ENCODE data around the gene TRAM2. TPM values are rescaled to one million over a fixed set of nuclear protein-coding genes. Genes with fewer than 3 reads are reported as not detected.

The TRAM2 gene
- total and polyA plus RNA-seq, 10 of the 15 experiments (the other 5 are each of a cell fraction or from before 2014, with no cell fraction given) = 2.5 to 15.0 (median 11.0) TPM

- TF ChIP-seq, protein P1, sequence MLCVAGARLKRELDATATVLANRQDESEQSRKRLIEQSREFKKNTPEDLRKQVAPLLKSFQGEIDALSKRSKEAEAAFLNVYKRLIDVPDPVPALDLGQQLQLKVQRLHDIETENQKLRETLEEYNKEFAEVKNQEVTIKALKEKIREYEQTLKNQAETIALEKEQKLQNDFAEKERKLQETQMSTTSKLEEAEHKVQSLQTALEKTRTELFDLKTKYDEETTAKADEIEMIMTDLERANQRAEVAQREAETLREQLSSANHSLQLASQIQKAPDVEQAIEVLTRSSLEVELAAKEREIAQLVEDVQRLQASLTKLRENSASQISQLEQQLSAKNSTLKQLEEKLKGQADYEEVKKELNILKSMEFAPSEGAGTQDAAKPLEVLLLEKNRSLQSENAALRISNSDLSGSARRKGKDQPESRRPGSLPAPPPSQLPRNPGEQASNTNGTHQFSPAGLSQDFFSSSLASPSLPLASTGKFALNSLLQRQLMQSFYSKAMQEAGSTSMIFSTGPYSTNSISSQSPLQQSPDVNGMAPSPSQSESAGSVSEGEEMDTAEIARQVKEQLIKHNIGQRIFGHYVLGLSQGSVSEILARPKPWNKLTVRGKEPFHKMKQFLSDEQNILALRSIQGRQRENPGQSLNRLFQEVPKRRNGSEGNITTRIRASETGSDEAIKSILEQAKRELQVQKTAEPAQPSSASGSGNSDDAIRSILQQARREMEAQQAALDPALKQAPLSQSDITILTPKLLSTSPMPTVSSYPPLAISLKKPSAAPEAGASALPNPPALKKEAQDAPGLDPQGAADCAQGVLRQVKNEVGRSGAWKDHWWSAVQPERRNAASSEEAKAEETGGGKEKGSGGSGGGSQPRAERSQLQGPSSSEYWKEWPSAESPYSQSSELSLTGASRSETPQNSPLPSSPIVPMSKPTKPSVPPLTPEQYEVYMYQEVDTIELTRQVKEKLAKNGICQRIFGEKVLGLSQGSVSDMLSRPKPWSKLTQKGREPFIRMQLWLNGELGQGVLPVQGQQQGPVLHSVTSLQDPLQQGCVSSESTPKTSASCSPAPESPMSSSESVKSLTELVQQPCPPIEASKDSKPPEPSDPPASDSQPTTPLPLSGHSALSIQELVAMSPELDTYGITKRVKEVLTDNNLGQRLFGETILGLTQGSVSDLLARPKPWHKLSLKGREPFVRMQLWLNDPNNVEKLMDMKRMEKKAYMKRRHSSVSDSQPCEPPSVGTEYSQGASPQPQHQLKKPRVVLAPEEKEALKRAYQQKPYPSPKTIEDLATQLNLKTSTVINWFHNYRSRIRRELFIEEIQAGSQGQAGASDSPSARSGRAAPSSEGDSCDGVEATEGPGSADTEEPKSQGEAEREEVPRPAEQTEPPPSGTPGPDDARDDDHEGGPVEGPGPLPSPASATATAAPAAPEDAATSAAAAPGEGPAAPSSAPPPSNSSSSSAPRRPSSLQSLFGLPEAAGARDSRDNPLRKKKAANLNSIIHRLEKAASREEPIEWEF (IDR thresholded peaks at IDR 0.05; ENCODE audit: insufficient replicate concordance, low read depth, low read length) = no peak
- TF ChIP-seq SUPT20H (IDR thresholded peaks at IDR 0.05; ENCODE audit: borderline replicate concordance, control insufficient read depth, low read depth, low read length) = no peak
- TF ChIP-seq HDAC2 (IDR thresholded peaks at IDR 0.05) = no peak
- peak; percentile 47; the same call in 1 of the 2 replicates for TF ChIP-seq ATF7 (IDR thresholded peaks at IDR 0.05; ENCODE audit: low read depth)
- TF ChIP-seq POLR2AphosphoS5 (IDR thresholded peaks at IDR 0.05; ENCODE audit: low read length) = no peak
- TF ChIP-seq PAX8 (IDR thresholded peaks at IDR 0.05) = no peak
- TF ChIP-seq, protein P2, sequence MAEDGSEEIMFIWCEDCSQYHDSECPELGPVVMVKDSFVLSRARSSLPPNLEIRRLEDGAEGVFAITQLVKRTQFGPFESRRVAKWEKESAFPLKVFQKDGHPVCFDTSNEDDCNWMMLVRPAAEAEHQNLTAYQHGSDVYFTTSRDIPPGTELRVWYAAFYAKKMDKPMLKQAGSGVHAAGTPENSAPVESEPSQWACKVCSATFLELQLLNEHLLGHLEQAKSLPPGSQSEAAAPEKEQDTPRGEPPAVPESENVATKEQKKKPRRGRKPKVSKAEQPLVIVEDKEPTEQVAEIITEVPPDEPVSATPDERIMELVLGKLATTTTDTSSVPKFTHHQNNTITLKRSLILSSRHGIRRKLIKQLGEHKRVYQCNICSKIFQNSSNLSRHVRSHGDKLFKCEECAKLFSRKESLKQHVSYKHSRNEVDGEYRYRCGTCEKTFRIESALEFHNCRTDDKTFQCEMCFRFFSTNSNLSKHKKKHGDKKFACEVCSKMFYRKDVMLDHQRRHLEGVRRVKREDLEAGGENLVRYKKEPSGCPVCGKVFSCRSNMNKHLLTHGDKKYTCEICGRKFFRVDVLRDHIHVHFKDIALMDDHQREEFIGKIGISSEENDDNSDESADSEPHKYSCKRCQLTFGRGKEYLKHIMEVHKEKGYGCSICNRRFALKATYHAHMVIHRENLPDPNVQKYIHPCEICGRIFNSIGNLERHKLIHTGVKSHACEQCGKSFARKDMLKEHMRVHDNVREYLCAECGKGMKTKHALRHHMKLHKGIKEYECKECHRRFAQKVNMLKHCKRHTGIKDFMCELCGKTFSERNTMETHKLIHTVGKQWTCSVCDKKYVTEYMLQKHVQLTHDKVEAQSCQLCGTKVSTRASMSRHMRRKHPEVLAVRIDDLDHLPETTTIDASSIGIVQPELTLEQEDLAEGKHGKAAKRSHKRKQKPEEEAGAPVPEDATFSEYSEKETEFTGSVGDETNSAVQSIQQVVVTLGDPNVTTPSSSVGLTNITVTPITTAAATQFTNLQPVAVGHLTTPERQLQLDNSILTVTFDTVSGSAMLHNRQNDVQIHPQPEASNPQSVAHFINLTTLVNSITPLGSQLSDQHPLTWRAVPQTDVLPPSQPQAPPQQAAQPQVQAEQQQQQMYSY (CRISPR knock-in tag; IDR thresholded peaks at IDR 0.05) = no peak
- TF ChIP-seq MXI1 (IDR thresholded peaks at IDR 0.05; ENCODE audit: low read depth, low read length) = peak; percentile 68; the same call in 1 of the 2 replicates
- no peak for TF ChIP-seq SIN3A (IDR thresholded peaks at IDR 0.05; ENCODE audit: low read depth, low read length)
- TF ChIP-seq MYB (IDR thresholded peaks at IDR 0.05; ENCODE audit: borderline replicate concordance, low read depth, low read length) = no peak
- no peak for TF ChIP-seq SP1 (IDR thresholded peaks at IDR 0.05; ENCODE audit: low read depth, low read length)
- TF ChIP-seq HCFC1 (IDR thresholded peaks at IDR 0.05; ENCODE audit: low read length) = no peak
- TF ChIP-seq, protein P3, sequence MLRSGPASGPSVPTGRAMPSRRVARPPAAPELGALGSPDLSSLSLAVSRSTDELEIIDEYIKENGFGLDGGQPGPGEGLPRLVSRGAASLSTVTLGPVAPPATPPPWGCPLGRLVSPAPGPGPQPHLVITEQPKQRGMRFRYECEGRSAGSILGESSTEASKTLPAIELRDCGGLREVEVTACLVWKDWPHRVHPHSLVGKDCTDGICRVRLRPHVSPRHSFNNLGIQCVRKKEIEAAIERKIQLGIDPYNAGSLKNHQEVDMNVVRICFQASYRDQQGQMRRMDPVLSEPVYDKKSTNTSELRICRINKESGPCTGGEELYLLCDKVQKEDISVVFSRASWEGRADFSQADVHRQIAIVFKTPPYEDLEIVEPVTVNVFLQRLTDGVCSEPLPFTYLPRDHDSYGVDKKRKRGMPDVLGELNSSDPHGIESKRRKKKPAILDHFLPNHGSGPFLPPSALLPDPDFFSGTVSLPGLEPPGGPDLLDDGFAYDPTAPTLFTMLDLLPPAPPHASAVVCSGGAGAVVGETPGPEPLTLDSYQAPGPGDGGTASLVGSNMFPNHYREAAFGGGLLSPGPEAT (IDR thresholded peaks at IDR 0.05; ENCODE audit: low read depth) = 0 out of 2 replicates have a peak, but pooled peaks have one; percentile 28
- TF ChIP-seq ZNF687 (IDR thresholded peaks at IDR 0.05) = 0 out of 2 replicates have a peak, but pooled peaks have one; percentile 49
Observed at GRCh38 chr6:52574709-52575501, 2.0 kb downstream of the TRAM2 start (continued).
